ENCODE data around the gene JDP2. TPM values are rescaled to one million over a fixed set of nuclear protein-coding genes. Genes with fewer than 3 reads are reported as not detected.

Gene JDP2
- total RNA-seq, 1 experiment from 2014 or later: 22.8 TPM

DNA sequence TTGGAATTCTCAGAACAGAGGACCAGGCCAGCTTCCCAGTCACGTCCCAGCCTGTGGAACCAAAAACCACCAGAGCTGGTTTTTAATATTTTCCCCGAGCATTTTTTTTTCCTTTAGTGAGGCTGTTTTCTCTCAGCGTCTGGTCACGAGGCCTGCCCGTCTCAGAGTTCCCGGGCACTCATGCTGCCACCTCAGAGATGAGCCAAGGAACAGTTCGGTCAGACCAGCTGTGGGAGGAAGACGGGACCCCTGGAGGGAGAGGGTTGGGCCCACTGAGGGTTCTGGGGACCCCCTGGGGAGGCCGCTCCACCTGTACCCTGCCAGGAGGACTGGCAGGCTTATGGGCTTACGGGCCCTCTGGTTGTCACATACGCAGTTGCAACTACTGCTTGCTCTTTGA lies 39.9 kb downstream of the JDP2 start:
- Mint-ChIP-seq H3K27ac (peak overlapping the region in 1 of 3 experiments; percentile 60; a peak in 1 of 7 replicates), H3K36me3 (ENCODE audit: insufficient read depth in 1 of 3, low read depth in 3 of 3) (peaks cover 4 to 28% (median 20%) of the 10 kb centered on the region in 3 experiments; a peak in 6 of 7 replicates), H3K4me1 (peaks cover 4% of the 10 kb centered on the region in 2 experiments; a peak in 2 of 4 replicates), H3K4me3 (no peak overlapping the region), H3K27me3 (ENCODE audit: low read depth) (no peaks in the 10 kb centered on the region), H3K9me3 (no peaks in the 10 kb centered on the region)
- Histone ChIP-seq H4K20me1 (ENCODE audit: control insufficient read depth, insufficient read depth, insufficient read length) (no peaks in the 10 kb centered on the region), H4K8ac (replicated peaks; ENCODE audit: insufficient read length, low read depth, low read length) (no peak overlapping the region), H3K9ac (ENCODE audit: extremely low read depth, insufficient read length, low read length) (no peak overlapping the region), H3K14ac (ENCODE audit: insufficient read depth, low read length) (no peak overlapping the region), H4K5ac (ENCODE audit: insufficient read length, low read depth, low read length) (no peak overlapping the region), H3K27me3 (ENCODE audit: insufficient read depth, low read length) (no peaks in the 10 kb centered on the region), H2BK20ac (ENCODE audit: low read depth, low read length, poor library complexity, severe bottlenecking) (no peak overlapping the region), H3K4me2 (ENCODE audit: insufficient read depth, insufficient read length, low read length) (no peak overlapping the region), H3K27ac (ENCODE audit: insufficient read length, low read depth, low read length) (no peak overlapping the region), H3K23me2 (ENCODE audit: insufficient read length, low read depth, low read length, poor library complexity, severe bottlenecking) (no peaks in the 10 kb centered on the region), H3K79me2 (ENCODE audit: insufficient read depth, low read length) (no peaks in the 10 kb centered on the region), H4K91ac (ENCODE audit: insufficient read length, low read depth, low read length) (no peak overlapping the region), H3T11ph (ENCODE audit: low read length) (no peak overlapping the region), H2BK120ac (ENCODE audit: low read depth, low read length, poor library complexity, severe bottlenecking) (no peak overlapping the region), H2BK12ac (ENCODE audit: insufficient read length, low read depth, low read length) (no peak overlapping the region), H2AFZ (ENCODE audit: low read length) (no peak overlapping the region), H2BK15ac (ENCODE audit: low read depth, low read length) (no peak overlapping the region), H3K4ac (ENCODE audit: low read depth, low read length) (no peak overlapping the region), H2BK5ac (ENCODE audit: insufficient read length, low read length) (no peak overlapping the region), H3K4me1 (ENCODE audit: insufficient read depth, low read length) (no peaks in the 10 kb centered on the region), H3K23ac (ENCODE audit: insufficient read length, low read depth, low read length) (no peak overlapping the region), H3K56ac (ENCODE audit: insufficient read length, low read depth, low read length) (no peak overlapping the region), H3K9me3 (ENCODE audit: control insufficient read depth, low read depth, low read length) (no peaks in the 10 kb centered on the region), H2AK5ac (ENCODE audit: insufficient read length, low read length) (no peak overlapping the region), H3K79me1 (ENCODE audit: insufficient read depth, low read depth, low read length, poor library complexity, severe bottlenecking) (no peaks in the 10 kb centered on the region), H3K18ac (ENCODE audit: insufficient read length, low read depth, low read length) (no peak overlapping the region)
- TF ChIP-seq, protein P1, sequence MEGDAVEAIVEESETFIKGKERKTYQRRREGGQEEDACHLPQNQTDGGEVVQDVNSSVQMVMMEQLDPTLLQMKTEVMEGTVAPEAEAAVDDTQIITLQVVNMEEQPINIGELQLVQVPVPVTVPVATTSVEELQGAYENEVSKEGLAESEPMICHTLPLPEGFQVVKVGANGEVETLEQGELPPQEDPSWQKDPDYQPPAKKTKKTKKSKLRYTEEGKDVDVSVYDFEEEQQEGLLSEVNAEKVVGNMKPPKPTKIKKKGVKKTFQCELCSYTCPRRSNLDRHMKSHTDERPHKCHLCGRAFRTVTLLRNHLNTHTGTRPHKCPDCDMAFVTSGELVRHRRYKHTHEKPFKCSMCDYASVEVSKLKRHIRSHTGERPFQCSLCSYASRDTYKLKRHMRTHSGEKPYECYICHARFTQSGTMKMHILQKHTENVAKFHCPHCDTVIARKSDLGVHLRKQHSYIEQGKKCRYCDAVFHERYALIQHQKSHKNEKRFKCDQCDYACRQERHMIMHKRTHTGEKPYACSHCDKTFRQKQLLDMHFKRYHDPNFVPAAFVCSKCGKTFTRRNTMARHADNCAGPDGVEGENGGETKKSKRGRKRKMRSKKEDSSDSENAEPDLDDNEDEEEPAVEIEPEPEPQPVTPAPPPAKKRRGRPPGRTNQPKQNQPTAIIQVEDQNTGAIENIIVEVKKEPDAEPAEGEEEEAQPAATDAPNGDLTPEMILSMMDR (conservative IDR thresholded peaks at IDR 0.05): no peak
- WGBS (ENCODE audit: extremely low coverage, insufficient read length, low lambda C conversion rate): no CpG with 5 or more reads among the region's 11 CpGs
- no peak for DNase-seq
